NCI-H128 (cell line): ENCODE data around the gene GLIS2.
A peak's percentile ranks its signal among the peaks of the same experiment; 100 is the strongest.

Experiments
- DNase-seq: peaks from one replicate; lab custom pipeline; 2025; ENCODE audit not compliant: unreplicated experiment; lab: John Stamatoyannopoulos, UW

The GLIS2 gene

GRCh38 chr16:4350365-4350786, 34.5 kb downstream of the GLIS2 start:
- DNase-seq, result no peak

GRCh38 chr16:4350787-4351659, 35.2 kb downstream of the GLIS2 start, which contains the start of gene PAM16:
Gene PAM16 (minus strand): TSS chr16:4351321. CDS start chr16:4351234, 87 bp downstream.
- peak; percentile 75 for DNase-seq

- DNase-seq, result no peak
Observed at GRCh38 chr16:4351880-4352279, 36.0 kb downstream of the GLIS2 start.

DNA sequence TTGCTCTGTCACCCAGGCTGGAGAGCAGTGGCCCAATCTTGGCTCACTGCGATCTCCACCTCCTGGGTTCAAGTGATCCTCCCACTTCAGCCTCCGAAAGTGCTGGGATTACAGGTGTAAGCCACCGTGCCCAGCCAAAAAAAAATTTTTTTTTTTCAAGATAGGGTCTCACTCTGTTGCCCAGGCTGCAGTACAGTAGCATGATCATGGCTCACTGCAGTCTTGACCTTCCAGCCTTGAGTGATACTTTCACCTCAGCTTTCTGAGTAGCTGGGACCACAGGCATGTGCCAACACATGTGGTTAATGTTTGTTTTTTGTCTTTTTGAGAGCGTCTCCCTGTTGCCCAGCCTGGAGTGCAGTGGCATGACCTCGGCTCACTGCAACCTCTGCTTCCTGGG, 37.0 kb downstream of the GLIS2 start:
- DNase-seq, result no peak

- no peak for DNase-seq
Observed at GRCh38 chr16:4353675-4354074, 37.8 kb downstream of the GLIS2 start.

GRCh38 chr16:4354512-4355409, 38.9 kb downstream of the GLIS2 start:
- no peak for DNase-seq

- DNase-seq, result no peak
Observed at GRCh38 chr16:4356820-4357219, 41.0 kb downstream of the GLIS2 start.

GRCh38 chr16:4358236-4358635, 42.4 kb downstream of the GLIS2 start:
- DNase-seq, result no peak

DNA sequence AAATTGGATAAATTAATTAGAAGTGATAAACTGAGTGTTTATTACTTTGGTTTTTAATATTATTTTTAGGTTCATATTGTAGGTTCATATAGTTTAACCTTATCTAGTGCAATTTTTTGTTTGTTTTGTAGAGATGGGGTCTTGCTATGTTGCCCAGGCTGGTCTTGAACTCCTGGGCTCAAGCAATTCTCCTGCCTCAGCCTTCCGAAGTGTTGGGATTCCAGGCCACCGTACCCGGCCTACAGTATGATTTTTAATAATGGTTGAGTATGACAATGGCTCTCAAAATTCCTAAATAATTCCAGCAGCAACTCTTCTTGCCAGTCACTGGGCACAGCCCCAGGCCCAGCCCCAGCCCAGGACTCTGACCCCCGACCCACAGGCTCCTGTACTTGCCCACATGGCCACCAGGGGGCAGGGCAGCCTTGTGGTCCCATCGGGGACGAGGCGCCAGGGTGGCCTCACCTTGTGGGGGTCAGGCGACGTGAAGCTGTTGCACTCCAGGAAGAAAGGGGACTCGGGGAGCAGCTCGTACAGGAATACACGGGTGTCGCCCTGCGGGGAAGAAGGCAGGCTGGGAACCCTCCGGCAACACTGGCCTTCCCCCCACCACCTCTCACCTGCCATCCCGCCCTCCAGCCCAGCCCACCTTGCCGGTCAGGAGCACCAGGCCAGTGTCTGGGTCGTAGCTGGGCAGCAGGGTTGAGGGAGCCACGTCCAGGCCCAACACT, 43.1 kb downstream of the GLIS2 start:
- DNase-seq, result no peak

- DNase-seq, result no peak
Observed at GRCh38 chr16:4359914-4360313, 44.0 kb downstream of the GLIS2 start.

DNA sequence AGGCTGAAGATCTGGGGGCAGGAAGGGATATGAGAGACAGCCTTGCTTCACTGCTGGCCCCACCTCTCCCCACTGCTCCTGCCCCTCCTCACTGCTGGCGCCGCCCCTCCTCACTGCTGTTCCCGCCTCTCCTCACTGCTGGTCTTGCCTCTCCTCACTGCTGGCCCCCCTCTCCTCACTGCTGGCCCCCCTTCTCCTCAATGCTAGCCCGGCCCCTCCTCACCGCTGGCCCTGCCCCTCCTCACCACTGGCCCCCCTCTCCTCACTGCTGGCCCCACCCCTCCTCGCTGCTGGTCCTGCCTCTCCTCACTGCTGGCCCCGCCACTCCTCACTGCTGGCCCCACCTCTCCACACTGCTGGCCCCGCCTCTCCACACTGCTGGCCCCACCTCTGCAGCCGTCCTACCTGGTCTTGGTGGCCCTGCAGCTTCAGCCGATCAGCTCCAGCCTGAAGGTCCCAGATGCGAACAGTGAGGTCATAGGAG, 44.7 kb downstream of the GLIS2 start:
- no peak for DNase-seq

GRCh38 chr16:4361033-4361943, 45.4 kb downstream of the GLIS2 start:
- no peak for DNase-seq

DNA sequence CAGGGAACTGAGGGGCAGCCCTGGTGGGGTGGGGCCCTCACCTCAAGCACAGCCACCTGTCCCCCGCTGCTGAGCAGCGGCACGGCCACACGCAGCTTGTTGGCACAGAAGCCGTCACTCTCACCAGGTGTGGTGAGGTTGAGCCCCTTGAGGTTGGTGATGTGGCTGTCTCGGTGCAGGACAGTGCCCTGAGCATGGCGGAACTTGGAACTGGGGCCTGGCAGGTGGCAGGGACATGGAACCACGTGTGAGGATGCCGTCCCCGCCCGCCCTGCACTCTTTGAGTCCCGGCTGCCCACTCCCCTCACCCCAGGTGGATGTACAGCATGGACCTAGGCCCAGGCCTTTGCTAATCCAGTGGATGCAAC, 46.1 kb downstream of the GLIS2 start:
- DNase-seq, result no peak

GRCh38 chr16:4362476-4363135, 46.7 kb downstream of the GLIS2 start:
- DNase-seq, result no peak

DNA sequence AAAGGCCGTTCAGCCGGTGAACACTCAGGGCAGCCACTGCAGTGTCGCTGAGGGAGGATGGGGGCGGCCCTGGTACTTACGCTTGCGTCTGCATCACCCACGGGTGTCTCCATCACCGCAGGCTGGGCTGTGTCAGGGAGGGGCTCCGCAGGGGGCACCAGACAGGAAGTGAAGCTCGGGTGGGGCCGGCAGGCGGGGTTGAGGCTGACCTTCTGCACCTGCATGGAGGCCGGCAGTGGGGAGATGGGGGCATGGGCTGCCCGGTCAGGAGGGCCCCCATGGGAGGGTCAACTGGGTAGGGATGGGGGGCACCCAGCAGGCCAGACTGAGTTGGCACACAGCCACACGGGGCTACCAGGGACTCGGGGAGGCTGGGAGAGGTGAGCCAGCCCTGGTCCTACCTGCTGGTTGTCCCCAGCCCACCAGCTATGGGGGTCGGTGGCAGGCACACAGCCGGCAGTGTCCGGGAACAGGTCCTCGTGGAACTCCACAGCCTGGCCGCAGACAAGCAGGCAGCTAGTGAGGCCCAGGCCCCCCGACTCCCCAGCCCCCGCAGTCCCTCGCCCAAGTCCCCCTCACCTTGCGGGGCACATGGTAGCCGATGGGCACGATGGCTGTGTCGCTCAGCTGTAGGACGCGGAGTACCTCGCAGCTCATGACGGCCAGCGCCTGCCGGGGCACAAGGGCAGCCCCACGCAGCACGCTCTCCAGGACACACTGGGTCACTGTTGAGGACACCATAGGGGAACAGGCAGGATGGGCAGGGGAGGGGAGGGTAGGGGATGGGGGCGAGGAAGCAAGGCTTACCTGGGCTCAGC, 48.5 kb downstream of the GLIS2 start:
- DNase-seq, result no peak

GRCh38 chr16:4365014-4365406, 49.1 kb downstream of the GLIS2 start:
- DNase-seq, result no peak

GRCh38 chr16:4365615-4366014, 49.7 kb downstream of the GLIS2 start:
- no peak for DNase-seq

- DNase-seq, result no peak
Observed at GRCh38 chr16:4366016-4366415, 50.1 kb downstream of the GLIS2 start.

GRCh38 chr16:4367393-4367856, 51.6 kb downstream of the GLIS2 start:
- DNase-seq, result no peak
